HG02852 (cell line): ENCODE measurements around the gene ANKRD36B.
"Not testable (repeated sequence)": the region's sequence is repeated elsewhere in the genome, so short reads cannot be mapped to it uniquely, and the experiment has no call there.

Experiments
- ATAC-seq: cut with Tn5 transposase; IDR thresholded peaks from one replicate; pipeline ENCODE4 v1.9.1; 2021; ENCODE audit warnings: mild to moderate bottlenecking, moderate library complexity; ENCODE audit not compliant: unreplicated experiment

Gene ANKRD36B

DNA sequence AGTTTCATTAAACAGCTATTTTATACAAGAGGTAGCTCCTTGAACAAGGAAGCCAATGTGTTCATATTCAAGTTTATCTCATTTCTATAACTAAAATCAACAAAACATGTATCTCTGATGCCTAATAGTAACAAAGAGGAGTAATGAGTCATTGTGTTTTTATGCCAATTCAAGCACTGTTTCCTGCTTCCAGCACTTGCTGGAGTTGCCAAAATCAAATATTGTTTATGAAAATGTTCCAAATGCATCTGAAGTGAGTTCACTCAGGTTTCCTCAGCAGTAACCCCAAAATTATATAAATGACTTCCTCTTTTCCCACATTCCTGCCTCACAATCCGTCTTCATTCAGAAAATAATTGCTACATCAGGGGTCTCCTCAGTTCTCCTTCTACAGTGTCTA lies 39.2 kb downstream of the ANKRD36B start:
- not testable (repeated sequence) for ATAC-seq

DNA sequence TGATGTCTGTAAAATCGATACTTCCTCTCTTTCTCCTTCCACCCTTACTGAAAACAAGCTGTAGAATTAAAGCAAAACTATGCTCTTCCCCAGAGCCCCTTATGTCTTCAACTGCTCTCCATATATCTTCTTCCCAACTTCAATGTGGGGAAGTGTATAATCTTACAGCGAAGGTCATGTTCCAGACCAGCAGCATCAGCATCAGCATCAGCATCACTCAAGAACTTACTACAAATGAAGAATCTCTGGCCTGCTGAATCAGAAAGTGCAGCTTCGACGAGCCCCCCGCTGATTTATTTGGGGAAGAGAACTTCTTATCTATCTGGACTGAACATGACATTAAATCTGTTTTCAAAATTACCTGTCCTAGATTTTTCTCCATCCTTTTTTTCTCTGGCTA lies 40.6 kb downstream of the ANKRD36B start:
- not testable (repeated sequence) for ATAC-seq

DNA sequence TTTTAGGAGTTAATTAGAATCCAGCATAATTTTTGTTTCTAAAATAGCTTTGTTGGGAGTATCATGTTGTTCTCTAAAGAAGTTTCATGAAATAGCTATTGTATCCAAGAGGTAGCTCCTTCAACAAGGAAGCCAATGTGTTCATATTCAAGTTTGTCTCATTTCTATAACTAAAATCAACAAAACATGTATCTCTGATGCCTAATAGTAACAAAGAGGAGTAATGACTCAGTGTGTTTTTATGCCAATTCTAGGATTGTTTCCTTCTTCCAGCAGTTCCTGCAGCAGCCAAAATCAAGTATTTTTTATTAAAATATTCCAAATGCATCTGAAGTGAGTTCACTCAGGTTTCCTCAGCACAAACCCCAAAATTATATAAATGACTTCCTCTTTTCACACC lies 41.1 kb downstream of the ANKRD36B start:
- not testable (repeated sequence) for ATAC-seq

DNA sequence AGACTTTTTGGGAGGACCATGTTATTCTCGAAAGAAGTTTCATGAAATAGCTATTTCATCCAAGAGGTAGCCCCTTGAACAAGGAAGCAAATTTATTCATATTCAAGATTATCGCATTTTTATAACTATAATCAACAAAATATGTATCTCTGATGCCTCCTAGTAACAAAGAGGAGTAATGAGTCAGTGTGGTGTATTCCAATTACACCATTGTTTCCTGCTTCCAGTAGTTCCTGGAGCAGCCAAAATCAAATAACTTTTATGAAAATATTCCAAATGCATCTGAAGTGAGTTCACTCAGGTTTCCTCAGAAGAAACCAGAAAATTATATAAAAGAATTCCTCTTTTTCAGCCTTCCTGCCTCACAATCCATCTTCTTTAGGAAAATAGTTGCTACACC lies 43.0 kb downstream of the ANKRD36B start:
- ATAC-seq = no peak

DNA sequence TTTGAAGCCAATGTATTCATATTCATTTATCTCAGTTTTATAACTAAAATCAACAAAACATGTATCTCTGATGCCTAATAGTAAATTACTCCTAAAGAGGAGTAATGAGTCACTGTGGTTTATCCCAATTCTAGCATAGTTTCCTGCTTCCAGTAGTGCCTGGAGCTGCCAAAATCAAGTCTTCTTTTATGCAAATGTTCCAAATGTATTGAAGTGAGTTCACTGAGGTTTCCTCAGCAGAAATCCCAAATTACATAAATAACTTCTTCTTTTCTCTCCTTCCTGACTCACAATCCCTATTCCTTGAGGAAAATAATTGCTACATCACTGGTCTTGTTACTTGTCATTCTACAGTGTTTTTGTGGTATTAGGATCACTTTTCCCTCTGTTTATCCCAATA lies 44.8 kb downstream of the ANKRD36B start:
- ATAC-seq = not testable (repeated sequence)

DNA sequence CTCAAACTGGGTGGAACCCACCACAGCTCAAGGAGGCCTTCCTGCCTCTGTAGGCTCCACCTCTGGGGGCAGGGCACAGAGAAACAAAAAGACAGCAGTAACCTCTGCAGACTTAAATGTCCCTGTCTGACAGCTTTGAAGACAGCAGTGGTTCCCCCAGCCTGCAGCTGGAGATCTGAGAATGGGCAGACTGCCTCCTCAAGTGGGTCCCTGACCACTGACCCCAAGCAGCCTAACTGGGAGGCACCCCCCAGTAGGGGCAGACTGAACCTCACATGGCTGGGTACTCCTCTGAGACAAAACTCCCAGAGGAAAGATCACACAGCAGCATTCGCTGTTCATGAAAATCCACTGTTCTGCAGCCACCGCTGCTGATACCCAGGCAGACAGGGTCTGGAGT lies 63.8 kb downstream of the ANKRD36B start:
- not testable (repeated sequence) for ATAC-seq

DNA sequence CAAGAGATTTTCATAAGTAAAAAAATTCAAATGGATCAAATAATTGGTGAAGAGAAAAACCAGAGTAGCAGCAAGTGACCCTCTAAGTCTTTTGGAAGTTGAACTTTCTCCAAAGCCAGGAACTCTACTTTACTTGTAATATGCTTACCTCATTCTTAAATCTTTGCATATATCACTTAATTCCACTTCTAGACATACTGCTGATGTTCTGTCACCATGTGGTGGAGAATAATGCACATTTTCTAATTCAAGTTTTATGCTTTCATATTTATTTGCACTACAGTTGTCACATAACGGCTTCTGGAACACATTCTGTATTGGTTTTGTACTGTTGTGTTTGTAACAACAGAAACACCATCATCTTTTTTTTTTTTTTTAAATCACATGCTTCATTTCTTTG lies 65.9 kb downstream of the ANKRD36B start:
- ATAC-seq = not testable (repeated sequence)

DNA sequence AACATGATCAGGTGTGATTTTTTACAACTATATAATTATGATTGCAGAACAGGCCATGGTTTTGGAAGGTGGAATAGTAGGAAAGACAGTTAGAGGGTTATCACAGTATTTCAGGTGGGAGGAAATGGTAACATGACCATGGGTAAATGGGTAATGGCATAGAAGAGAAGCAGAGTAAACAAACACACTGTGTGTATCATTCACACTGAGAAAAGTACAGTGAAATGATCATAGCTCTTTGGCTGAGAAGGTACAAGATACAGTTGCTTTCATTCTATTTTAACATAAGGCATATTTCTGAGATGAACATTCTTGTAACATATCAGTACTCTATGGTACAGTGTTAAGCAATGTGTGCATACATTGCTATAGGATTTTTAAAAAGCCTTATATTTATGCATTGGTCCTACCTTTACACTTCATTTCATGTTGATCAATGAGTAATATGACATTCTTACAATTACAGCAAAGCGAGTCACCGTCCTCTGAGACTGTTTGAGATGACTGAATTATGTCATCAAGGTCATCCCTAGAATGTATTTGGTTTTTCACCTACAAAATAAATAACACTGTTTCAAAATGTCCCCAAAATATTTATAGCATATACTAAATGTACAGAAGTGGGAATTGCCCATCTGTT lies 66.6 kb downstream of the ANKRD36B start:
- not testable (repeated sequence) for ATAC-seq

DNA sequence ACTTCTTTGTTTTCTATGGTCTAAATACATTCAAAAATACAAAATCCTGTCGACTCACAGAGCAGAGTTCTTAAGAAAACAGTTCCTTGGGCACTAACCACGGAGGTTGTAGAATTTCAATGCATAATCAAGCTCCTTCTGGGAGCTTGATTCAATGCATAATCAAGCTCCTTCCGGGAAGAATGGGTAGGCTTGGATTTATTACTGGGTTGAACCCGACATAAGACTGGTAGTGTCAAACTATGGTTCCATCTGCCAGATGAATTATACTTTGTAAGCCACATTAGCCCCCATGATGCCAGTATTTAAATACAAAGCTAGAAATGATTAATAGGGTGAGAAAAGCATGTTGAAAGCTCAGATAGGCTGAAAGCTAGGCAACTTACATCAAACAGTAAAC lies 94.0 kb downstream of the ANKRD36B start:
- ATAC-seq = not testable (repeated sequence)

DNA sequence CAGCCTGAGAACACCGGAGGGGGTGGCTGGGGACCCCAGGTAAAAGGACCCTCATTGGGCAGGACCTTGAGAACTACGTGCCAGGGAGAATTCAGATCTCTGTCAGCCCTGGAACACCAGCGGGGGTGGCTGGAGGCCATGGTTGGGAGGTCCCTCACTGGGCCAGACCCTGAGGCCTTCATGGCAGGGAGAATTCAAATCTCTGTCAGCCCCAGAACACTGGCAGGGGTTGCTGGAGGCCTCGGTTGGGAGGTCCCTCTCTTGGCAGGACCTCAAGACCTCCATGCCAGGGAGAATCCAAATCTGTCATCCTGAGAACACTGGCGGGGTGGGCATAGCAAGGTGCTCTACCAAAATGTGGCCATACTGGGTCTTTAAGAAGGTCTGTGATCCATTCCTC lies 99.5 kb downstream of the ANKRD36B start:
- not testable (repeated sequence) for ATAC-seq
